SK-N-SH treated with all-trans-retinoic acid at 6 μM for 48 hours (cell line): ENCODE results near the gene GPC6.
A peak's percentile ranks its signal among the peaks of the same experiment; 100 is the strongest.

ENCODE experiments used
- ATAC-seq: fragments of 200-7000 bp; cut with Tn5 transposase; 3 replicates; pipeline ENCODE4 v1.9.1; 2020; ENCODE audit warnings: mild to moderate bottlenecking, moderate library complexity
- BACH2 ChIP-seq: fragments of 250-450 bp; sonication (Bioruptor Pico); IDR thresholded peaks from 2 replicates; pipeline ENCODE4 v1.9.0; 2021; ENCODE audit warnings: mild to moderate bottlenecking, borderline replicate concordance
- CSDC2 ChIP-seq: fragments of 250-450 bp; sonication (Bioruptor Pico); IDR thresholded peaks from 2 replicates; pipeline ENCODE4 v1.5.0; 2020; ENCODE audit warnings: mild to moderate bottlenecking, moderate library complexity
- CSRNP3 ChIP-seq: fragments of 250-450 bp; sonication (Bioruptor Pico); IDR thresholded peaks from 2 replicates; pipeline ENCODE4 v1.5.1; 2021; ENCODE audit warnings: mild to moderate bottlenecking, moderate library complexity
- ESRRG ChIP-seq: fragments of 250-450 bp; sonication (Bioruptor Pico); IDR thresholded peaks from 2 replicates; pipeline ENCODE4 v1.6.1; 2021; ENCODE audit warnings: mild to moderate bottlenecking
- GLIS3 ChIP-seq: fragments of 250-450 bp; sonication (Bioruptor Pico); IDR thresholded peaks from 2 replicates; pipeline ENCODE4 v1.5.0; 2020; ENCODE audit warnings: mild to moderate bottlenecking, moderate library complexity
- ISL1 ChIP-seq: fragments of 250-450 bp; sonication (Bioruptor Pico); IDR thresholded peaks from 2 replicates; pipeline ENCODE4 v2.1.2; 2022; ENCODE audit warnings: mild to moderate bottlenecking, moderate library complexity
- OSR1 ChIP-seq: fragments of 250-450 bp; sonication (Bioruptor Pico); IDR thresholded peaks from 2 replicates; pipeline ENCODE4 v1.8.0; 2022; ENCODE audit warnings: moderate library complexity, mild to moderate bottlenecking, inconsistent platforms
- PATZ1 ChIP-seq: fragments of 250-450 bp; sonication (Bioruptor Pico); IDR thresholded peaks from 2 replicates; pipeline ENCODE4 v1.8.0; 2020; ENCODE audit warnings: mild to moderate bottlenecking, moderate library complexity, borderline replicate concordance
- PPARA ChIP-seq: fragments of 250-450 bp; sonication (Bioruptor Pico); IDR thresholded peaks from 2 replicates; pipeline ENCODE4 v1.5.0; 2020; ENCODE audit warnings: mild to moderate bottlenecking, borderline replicate concordance
- RARB ChIP-seq: fragments of 250-450 bp; sonication (Bioruptor Pico); IDR thresholded peaks from 2 replicates; pipeline ENCODE4 v1.8.0; 2021; ENCODE audit warnings: mild to moderate bottlenecking, moderate library complexity
- SNAI2 ChIP-seq: fragments of 250-450 bp; sonication (Bioruptor Pico); IDR thresholded peaks from 2 replicates; pipeline ENCODE4 v1.5.0; 2020; ENCODE audit warnings: mild to moderate bottlenecking, moderate library complexity
- TCF4 ChIP-seq: fragments of 250-450 bp; sonication (Bioruptor Pico); IDR thresholded peaks from 2 replicates; pipeline ENCODE4 v1.8.0; 2021; ENCODE audit warnings: mild to moderate bottlenecking, moderate library complexity, borderline replicate concordance
- TOX ChIP-seq: fragments of 250-450 bp; sonication (Bioruptor Pico); IDR thresholded peaks from 2 replicates; pipeline ENCODE4 v1.8.0; 2021; ENCODE audit warnings: mild to moderate bottlenecking, moderate library complexity, borderline replicate concordance
- ZC3H10 ChIP-seq: fragments of 250-450 bp; sonication (Bioruptor Pico); IDR thresholded peaks from 2 replicates; pipeline ENCODE4 v1.5.1; 2021; ENCODE audit warnings: mild to moderate bottlenecking, moderate library complexity
- ZFP3 ChIP-seq: fragments of 250-450 bp; sonication (Bioruptor Pico); IDR thresholded peaks from 2 replicates; pipeline ENCODE4 v1.5.0; 2020; ENCODE audit warnings: mild to moderate bottlenecking, moderate library complexity
- ZNF70 ChIP-seq: fragments of 450-650 bp; formaldehyde crosslinking; IDR thresholded peaks from 2 replicates; pipeline ENCODE4 v1.5.0; 2020; ENCODE audit warnings: mild to moderate bottlenecking, moderate library complexity
- ZNF8 ChIP-seq: fragments of 450-650 bp; formaldehyde crosslinking; IDR thresholded peaks from 2 replicates; pipeline ENCODE4 v1.5.0; 2020; ENCODE audit warnings: mild to moderate bottlenecking, moderate library complexity
- TF ChIP-seq, protein P1 (sequence below): fragments of 250-450 bp; sonication (Bioruptor Pico); IDR thresholded peaks from 2 replicates; pipeline ENCODE4 v1.5.0; 2020; ENCODE audit warnings: mild to moderate bottlenecking, moderate library complexity
- TF ChIP-seq, protein P2 (sequence below): fragments of 250-450 bp; sonication (Bioruptor Pico); IDR thresholded peaks from 2 replicates; pipeline ENCODE4 v1.5.1; 2020; ENCODE audit warnings: low read depth, mild to moderate bottlenecking, moderate library complexity

The GPC6 gene

GRCh38 chr13:94030415-94031119 is 804.0 kb downstream of the GPC6 start (continued):
- TF ChIP-seq PATZ1 (CRISPR knock-in tag) = peak; percentile 91
- TF ChIP-seq TCF4 (CRISPR knock-in tag) = no peak
- TF ChIP-seq BACH2 (CRISPR knock-in tag) = no peak

DNA sequence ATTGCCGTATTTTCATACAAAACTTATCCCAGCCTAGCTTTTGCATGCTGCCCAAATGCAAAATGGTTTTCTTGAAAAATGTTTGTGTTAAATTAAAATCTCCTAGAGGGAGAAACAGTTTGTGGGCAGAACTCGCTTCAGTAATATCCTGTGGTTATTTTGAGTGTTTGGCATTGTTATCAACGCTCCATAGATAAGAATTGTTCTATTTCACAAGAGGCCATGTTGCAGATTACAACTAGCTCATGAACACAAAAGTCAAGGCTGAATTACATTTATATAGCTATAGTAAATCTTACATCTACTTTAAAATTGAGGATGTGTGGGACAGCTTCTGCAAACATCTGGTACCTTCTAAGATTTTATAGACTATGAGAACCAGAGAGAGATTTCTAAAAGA is 805.0 kb downstream of the GPC6 start:
- no peak for ATAC-seq
- no peak for TF ChIP-seq GLIS3 (CRISPR knock-in tag)
- no peak for TF ChIP-seq ZFP3 (CRISPR knock-in tag)
- TF ChIP-seq PPARA (CRISPR knock-in tag) = no peak
- no peak for TF ChIP-seq ZNF8
- TF ChIP-seq TCF4 (CRISPR knock-in tag) = no peak
- TF ChIP-seq, protein P1, sequence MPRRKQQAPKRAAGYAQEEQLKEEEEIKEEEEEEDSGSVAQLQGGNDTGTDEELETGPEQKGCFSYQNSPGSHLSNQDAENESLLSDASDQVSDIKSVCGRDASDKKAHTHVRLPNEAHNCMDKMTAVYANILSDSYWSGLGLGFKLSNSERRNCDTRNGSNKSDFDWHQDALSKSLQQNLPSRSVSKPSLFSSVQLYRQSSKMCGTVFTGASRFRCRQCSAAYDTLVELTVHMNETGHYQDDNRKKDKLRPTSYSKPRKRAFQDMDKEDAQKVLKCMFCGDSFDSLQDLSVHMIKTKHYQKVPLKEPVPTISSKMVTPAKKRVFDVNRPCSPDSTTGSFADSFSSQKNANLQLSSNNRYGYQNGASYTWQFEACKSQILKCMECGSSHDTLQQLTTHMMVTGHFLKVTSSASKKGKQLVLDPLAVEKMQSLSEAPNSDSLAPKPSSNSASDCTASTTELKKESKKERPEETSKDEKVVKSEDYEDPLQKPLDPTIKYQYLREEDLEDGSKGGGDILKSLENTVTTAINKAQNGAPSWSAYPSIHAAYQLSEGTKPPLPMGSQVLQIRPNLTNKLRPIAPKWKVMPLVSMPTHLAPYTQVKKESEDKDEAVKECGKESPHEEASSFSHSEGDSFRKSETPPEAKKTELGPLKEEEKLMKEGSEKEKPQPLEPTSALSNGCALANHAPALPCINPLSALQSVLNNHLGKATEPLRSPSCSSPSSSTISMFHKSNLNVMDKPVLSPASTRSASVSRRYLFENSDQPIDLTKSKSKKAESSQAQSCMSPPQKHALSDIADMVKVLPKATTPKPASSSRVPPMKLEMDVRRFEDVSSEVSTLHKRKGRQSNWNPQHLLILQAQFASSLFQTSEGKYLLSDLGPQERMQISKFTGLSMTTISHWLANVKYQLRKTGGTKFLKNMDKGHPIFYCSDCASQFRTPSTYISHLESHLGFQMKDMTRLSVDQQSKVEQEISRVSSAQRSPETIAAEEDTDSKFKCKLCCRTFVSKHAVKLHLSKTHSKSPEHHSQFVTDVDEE (CRISPR knock-in tag) = no peak
- TF ChIP-seq BACH2 (CRISPR knock-in tag) = no peak
- no peak for TF ChIP-seq ESRRG (CRISPR knock-in tag)
- TF ChIP-seq CSDC2 (CRISPR knock-in tag) = no peak
- TF ChIP-seq TOX = no peak
- TF ChIP-seq ZNF70 (CRISPR knock-in tag) = no peak
- no peak for TF ChIP-seq RARB (CRISPR knock-in tag)

DNA sequence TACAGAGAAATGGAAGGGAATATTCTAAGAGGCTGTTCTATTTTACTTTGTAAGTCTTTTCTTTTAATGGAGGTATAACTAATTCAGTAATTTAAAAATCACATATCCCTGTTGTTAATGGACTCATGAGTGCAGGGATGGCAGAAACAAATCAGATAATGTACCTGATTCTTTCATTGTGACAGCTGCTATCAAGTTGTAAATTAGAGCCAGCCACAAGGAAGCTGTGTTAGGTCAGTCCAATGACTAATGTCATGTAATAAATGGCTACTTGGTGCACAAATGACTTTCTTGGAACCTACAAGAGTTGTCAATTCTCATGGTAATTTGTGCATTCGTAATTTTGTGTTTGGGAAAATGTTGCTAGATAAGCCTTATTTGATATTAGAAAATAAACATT is 806.5 kb downstream of the GPC6 start:
- TF ChIP-seq ISL1 (peak; percentile 50), OSR1 (CRISPR knock-in tag) (no peak)
- ATAC-seq = no peak

DNA sequence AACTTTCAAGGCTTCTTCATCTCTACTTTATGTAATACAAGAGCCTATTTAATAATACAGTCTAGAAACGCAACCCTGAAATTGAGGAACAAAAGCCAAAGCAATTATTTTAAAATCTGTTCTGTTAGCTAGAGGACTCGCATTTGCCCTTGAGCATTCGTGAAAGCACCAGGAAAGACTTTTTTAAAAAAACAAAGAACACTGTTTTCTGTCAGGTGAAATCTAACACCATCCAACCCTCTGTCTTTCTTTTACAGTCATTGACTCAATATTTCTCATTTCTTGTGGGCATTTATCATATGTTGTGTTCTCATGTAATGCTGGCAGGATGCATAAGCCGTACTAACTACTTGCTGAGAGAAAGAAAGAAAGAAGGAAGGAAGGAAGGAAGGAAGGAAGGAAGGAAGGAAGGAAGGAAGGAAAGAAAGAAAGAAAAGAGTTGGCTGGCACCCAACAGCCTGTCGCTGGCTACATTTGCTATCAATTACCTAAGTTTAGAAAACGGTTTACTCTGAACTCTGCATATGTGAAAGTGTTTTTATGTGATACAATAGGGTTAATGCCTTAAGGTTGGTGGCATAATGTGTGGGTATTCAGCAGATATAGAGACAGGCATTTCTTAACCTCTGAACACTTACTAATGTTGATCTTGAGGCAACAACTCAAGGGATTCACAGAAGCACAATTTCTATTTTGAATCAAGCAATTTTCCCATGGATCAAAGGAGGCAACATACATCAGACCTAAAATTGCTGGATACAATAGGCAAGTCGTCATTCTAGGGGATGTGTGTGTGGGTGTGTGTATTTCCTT is 807.4 kb downstream of the GPC6 start:
- TF ChIP-seq PPARA (CRISPR knock-in tag) = no peak
- TF ChIP-seq RARB (CRISPR knock-in tag) = no peak
- TF ChIP-seq SNAI2 (CRISPR knock-in tag) = no peak
- no peak for TF ChIP-seq ZNF8
- TF ChIP-seq ESRRG (CRISPR knock-in tag) = no peak
- TF ChIP-seq ZFP3 (CRISPR knock-in tag) = no peak
- TF ChIP-seq TOX = no peak
- no peak for TF ChIP-seq GLIS3 (CRISPR knock-in tag)
- TF ChIP-seq TCF4 (CRISPR knock-in tag) = no peak
- TF ChIP-seq, protein P2, sequence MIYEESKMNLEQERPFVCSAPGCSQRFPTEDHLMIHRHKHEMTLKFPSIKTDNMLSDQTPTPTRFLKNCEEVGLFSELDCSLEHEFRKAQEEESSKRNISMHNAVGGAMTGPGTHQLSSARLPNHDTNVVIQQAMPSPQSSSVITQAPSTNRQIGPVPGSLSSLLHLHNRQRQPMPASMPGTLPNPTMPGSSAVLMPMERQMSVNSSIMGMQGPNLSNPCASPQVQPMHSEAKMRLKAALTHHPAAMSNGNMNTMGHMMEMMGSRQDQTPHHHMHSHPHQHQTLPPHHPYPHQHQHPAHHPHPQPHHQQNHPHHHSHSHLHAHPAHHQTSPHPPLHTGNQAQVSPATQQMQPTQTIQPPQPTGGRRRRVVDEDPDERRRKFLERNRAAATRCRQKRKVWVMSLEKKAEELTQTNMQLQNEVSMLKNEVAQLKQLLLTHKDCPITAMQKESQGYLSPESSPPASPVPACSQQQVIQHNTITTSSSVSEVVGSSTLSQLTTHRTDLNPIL = no peak
- no peak for TF ChIP-seq ISL1
- TF ChIP-seq OSR1 (CRISPR knock-in tag) = no peak
- TF ChIP-seq CSRNP3 (CRISPR knock-in tag) = no peak
- TF ChIP-seq ZC3H10 (CRISPR knock-in tag) = no peak
- peak; percentile 78 for ATAC-seq
